HL-60 (cell line): ENCODE results near the gene TRIM14.

Experiments
- CTCF ChIP-seq: IDR thresholded peaks from one replicate; pipeline ENCODE4 v1.5.1; 2011; ENCODE audit warnings: low read length, control low read depth, inconsistent platforms; ENCODE audit not compliant: insufficient read depth
- GABPA ChIP-seq: IDR thresholded peaks from 2 replicates; pipeline ENCODE4 v1.6.1; 2012; ENCODE audit warnings: low read depth
- POLR2AphosphoS5 ChIP-seq: IDR thresholded peaks from 2 replicates; pipeline ENCODE4 v1.6.1; 2012; ENCODE audit warnings: low read depth
- REST ChIP-seq: IDR thresholded peaks from 2 replicates; pipeline ENCODE4 v1.6.1; 2012; ENCODE audit warnings: low read depth; ENCODE audit not compliant: insufficient replicate concordance

GRCh38 chr9:98130576-98131228 is 11.7 kb upstream of the TRIM14 start:
- no peak for TF ChIP-seq REST
- no peak for TF ChIP-seq CTCF
- no peak for TF ChIP-seq GABPA
- no peak for TF ChIP-seq POLR2AphosphoS5
